HEK293T (cell line): ENCODE data around the gene BCHE.

Experiments used
- ARNT ChIP-seq: fragments of 450-650 bp; IDR thresholded peaks from 2 replicates; pipeline ENCODE4 v1.6.1; 2017; ENCODE audit warnings: mild to moderate bottlenecking
- BHLHE40 ChIP-seq: fragments of 450-650 bp; IDR thresholded peaks from 2 replicates; pipeline ENCODE4 v1.6.1; 2016; ENCODE audit warnings: mild to moderate bottlenecking, moderate library complexity, borderline replicate concordance
- ELF4 ChIP-seq: fragments of 450-650 bp; IDR thresholded peaks from 2 replicates; pipeline ENCODE4 v1.6.1; 2017; ENCODE audit warnings: antibody characterized with exemption
- FOXA1 ChIP-seq: fragments of 450-650 bp; IDR thresholded peaks from 2 replicates; pipeline ENCODE4 v1.6.1; 2016; ENCODE audit warnings: mild to moderate bottlenecking
- FOXK2 ChIP-seq: fragments of 450-650 bp; IDR thresholded peaks from 2 replicates; pipeline ENCODE4 v1.6.1; 2016; ENCODE audit warnings: mild to moderate bottlenecking
- FOXM1 ChIP-seq: fragments of 450-650 bp; IDR thresholded peaks from 2 replicates; pipeline ENCODE4 v1.6.1; 2017; ENCODE audit warnings: mild to moderate bottlenecking, borderline replicate concordance
- L3MBTL2 ChIP-seq: fragments of 450-650 bp; conservative IDR thresholded peaks from 2 replicates; pipeline ENCODE4 v1.6.1; 2016; ENCODE audit warnings: mild to moderate bottlenecking
- LEF1 ChIP-seq: fragments of 450-650 bp; IDR thresholded peaks from 2 replicates; pipeline ENCODE4 v1.6.1; 2017; ENCODE audit warnings: mild to moderate bottlenecking, borderline replicate concordance
- NFRKB ChIP-seq: fragments of 450-650 bp; IDR thresholded peaks from 2 replicates; pipeline ENCODE4 v1.6.1; 2016; ENCODE audit warnings: mild to moderate bottlenecking, moderate library complexity
- PKNOX1 ChIP-seq: fragments of 450-650 bp; IDR thresholded peaks from 2 replicates; pipeline ENCODE4 v1.6.1; 2016
- SP1 ChIP-seq: fragments of 450-650 bp; IDR thresholded peaks from 2 replicates; pipeline ENCODE4 v1.6.1; 2017
- SUZ12 ChIP-seq: fragments of 450-650 bp; IDR thresholded peaks from 2 replicates; pipeline ENCODE4 v1.6.1; 2016; ENCODE audit warnings: mild to moderate bottlenecking
- TARDBP ChIP-seq: fragments of 450-650 bp; IDR thresholded peaks from 2 replicates; pipeline ENCODE4 v1.6.1; 2016
- ZNF384 ChIP-seq: fragments of 450-650 bp; IDR thresholded peaks from 2 replicates; pipeline ENCODE4 v1.6.1; 2016

DNA sequence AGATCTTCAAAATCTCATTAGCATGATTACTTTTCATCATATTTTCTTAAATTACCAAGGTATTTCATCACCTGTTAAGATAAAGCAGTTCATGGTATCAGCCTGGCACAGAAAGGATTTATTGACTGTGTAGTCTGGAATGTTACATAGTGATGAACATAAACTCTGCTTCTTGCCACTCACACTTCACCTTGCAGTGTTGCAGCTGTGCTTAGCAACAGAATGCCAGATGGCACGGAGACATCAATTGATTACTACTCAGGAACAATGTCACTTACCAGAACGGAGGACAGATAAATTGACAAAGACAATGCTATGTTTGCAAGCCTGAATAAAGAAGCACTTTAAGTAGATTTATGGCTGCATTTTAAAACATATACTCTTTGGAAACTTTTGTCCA is 15.0 kb upstream of the BCHE start:
- TF ChIP-seq PKNOX1, result no peak
- no peak for TF ChIP-seq SP1
- no peak for TF ChIP-seq ELF4
- no peak for TF ChIP-seq ARNT
- TF ChIP-seq L3MBTL2, result no peak
- no peak for TF ChIP-seq FOXK2
- TF ChIP-seq FOXM1, result no peak
- no peak for TF ChIP-seq NFRKB
- TF ChIP-seq TARDBP, result no peak
- TF ChIP-seq FOXA1, result no peak
- TF ChIP-seq SUZ12, result no peak
- no peak for TF ChIP-seq BHLHE40
- no peak for TF ChIP-seq LEF1
- no peak for TF ChIP-seq ZNF384
